Measurements from ENCODE around the gene C7. TPM values are rescaled to one million over a fixed set of nuclear protein-coding genes. Genes with fewer than 3 reads are reported as not detected.
A peak's percentile ranks its signal among the peaks of the same experiment; 100 is the strongest.

C7 gene
- total RNA-seq, 1 donor, result 2.4 TPM

GRCh38 chr5:40976836-40977235 lies 67.5 kb downstream of the C7 start:
- no peak for DNase-seq (ENCODE audit: low read depth)
- H3K4me3 ChIP-seq (ENCODE audit: low read depth, low read length), result no peak overlapping the region
- TF ChIP-seq CTCF (IDR thresholded peaks at IDR 0.05; ENCODE audit: insufficient read depth, low read length), result no peak

- no peak for TF ChIP-seq CTCF (IDR thresholded peaks at IDR 0.05; ENCODE audit: insufficient read depth, low read length)
- H3K4me3 ChIP-seq (ENCODE audit: low read depth, low read length), result no peak overlapping the region
- peak; percentile 37 for DNase-seq (ENCODE audit: low read depth)
Measured at GRCh38 chr5:40981420-40981819, 72.1 kb downstream of the C7 start.

- DNase-seq (ENCODE audit: low read depth), result no peak
- no peak for TF ChIP-seq CTCF (IDR thresholded peaks at IDR 0.05; ENCODE audit: insufficient read depth, low read length)
- H3K4me3 ChIP-seq (ENCODE audit: low read depth, low read length), result no peak overlapping the region
Measured at GRCh38 chr5:40983781-40984180, 74.5 kb downstream of the C7 start.

GRCh38 chr5:40984884-40985283 lies 75.6 kb downstream of the C7 start:
- H3K4me3 ChIP-seq (ENCODE audit: low read depth, low read length), result no peak overlapping the region
- peak; percentile 57 for DNase-seq (ENCODE audit: low read depth)
- TF ChIP-seq CTCF (IDR thresholded peaks at IDR 0.05; ENCODE audit: insufficient read depth, low read length), result no peak

- no peak for DNase-seq (ENCODE audit: low read depth)
- no peak for TF ChIP-seq CTCF (IDR thresholded peaks at IDR 0.05; ENCODE audit: insufficient read depth, low read length)
- no peak overlapping the region for H3K4me3 ChIP-seq (ENCODE audit: low read depth, low read length)
Measured at GRCh38 chr5:40985501-40985900, 76.2 kb downstream of the C7 start.

- no peak for DNase-seq (ENCODE audit: low read depth)
- H3K4me3 ChIP-seq (ENCODE audit: low read depth, low read length), result no peak overlapping the region
- no peak for TF ChIP-seq CTCF (IDR thresholded peaks at IDR 0.05; ENCODE audit: insufficient read depth, low read length)
Measured at GRCh38 chr5:40986666-40987065, 77.4 kb downstream of the C7 start.

GRCh38 chr5:40987349-40987748 lies 78.1 kb downstream of the C7 start:
- no peak for TF ChIP-seq CTCF (IDR thresholded peaks at IDR 0.05; ENCODE audit: insufficient read depth, low read length)
- DNase-seq (ENCODE audit: low read depth), result no peak
- H3K4me3 ChIP-seq (ENCODE audit: low read depth, low read length), result no peak overlapping the region
